Hematopoietic multipotent progenitor cell treated with erythropoietin and hydrocortisone succinate and interleukin-3 and kit ligand, for 4 days (in vitro differentiated cells): Measurements from ENCODE around the gene MAPT.

ENCODE experiments used
- DNase-seq: peaks from one replicate; pipeline ENCODE4 v3.0.0-alpha.2; 2015

Gene MAPT

DNA sequence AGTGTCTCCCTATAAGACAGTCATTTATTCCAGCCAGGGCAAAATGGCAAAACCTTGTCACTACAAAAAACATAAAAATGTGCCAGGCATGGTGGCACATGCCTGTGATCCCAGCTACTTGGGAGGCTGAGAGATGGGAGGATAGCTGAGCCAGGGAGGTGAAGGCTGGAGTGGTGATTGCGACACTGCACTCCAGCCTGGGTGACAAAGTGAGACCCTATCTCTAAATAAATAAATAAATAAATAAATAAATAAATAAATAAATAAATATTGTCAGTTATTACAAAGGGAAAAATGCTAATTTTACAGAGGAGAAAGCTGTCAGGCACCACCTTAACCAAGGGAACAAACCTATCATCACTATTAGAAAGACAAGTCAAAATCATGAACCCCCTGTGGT, 180.2 kb downstream of the MAPT start:
- DNase-seq, result no peak
